Measurements from ENCODE around the gene ACOX1. TPM values are rescaled to one million over a fixed set of nuclear protein-coding genes. Genes with fewer than 3 reads are reported as not detected.
A peak's percentile ranks its signal among the peaks of the same experiment; 100 is the strongest.

ACOX1 gene
- total RNA-seq, 1 donor from 2014 or later, result 67.1 TPM

- ATAC-seq (no peak), DNase-seq (peak; percentile 35)
- TF ChIP-seq CTCF (IDR thresholded peaks at IDR 0.05), result no peak
- intact Hi-C loops (cut with DNase I), result no loop called here
- no peaks in the 10 kb centered on the region for H3K27me3 ChIP-seq (ENCODE audit: low read depth)
- H3K4me1 ChIP-seq, result peaks cover 5% of the 10 kb centered on the region
- no peaks in the 10 kb centered on the region for H3K9me3 ChIP-seq
- H3K27ac ChIP-seq, result no peak overlapping the region
- H3K4me3 ChIP-seq, result no peak overlapping the region
- peaks cover 13% of the 10 kb centered on the region for H3K36me3 ChIP-seq
Observed at GRCh38 chr17:75922173-75922961, 56.6 kb downstream of the ACOX1 start.

- H3K4me1 ChIP-seq, result no peaks in the 10 kb centered on the region
- H3K27me3 ChIP-seq (ENCODE audit: low read depth), result no peaks in the 10 kb centered on the region
- H3K36me3 ChIP-seq, result peaks cover 13% of the 10 kb centered on the region
- DNase-seq (no peak), ATAC-seq (no peak)
- H3K9me3 ChIP-seq, result no peaks in the 10 kb centered on the region
- TF ChIP-seq CTCF (IDR thresholded peaks at IDR 0.05), result no peak
- H3K4me3 ChIP-seq, result no peak overlapping the region
- no peak overlapping the region for H3K27ac ChIP-seq
- intact Hi-C loops (cut with DNase I), result no loop called here
Observed at GRCh38 chr17:75921596-75921995, 57.4 kb downstream of the ACOX1 start.

- no peak for TF ChIP-seq CTCF (IDR thresholded peaks at IDR 0.05)
Observed at GRCh38 chr17:75920045-75920560, 58.9 kb downstream of the ACOX1 start.

GRCh38 chr17:75919611-75920010 is 59.4 kb downstream of the ACOX1 start:
- no peaks in the 10 kb centered on the region for H3K27me3 ChIP-seq (ENCODE audit: low read depth)
- no peaks in the 10 kb centered on the region for H3K4me1 ChIP-seq
- ATAC-seq (no peak), DNase-seq (no peak)
- intact Hi-C loops (cut with DNase I), result no loop called here
- TF ChIP-seq CTCF (IDR thresholded peaks at IDR 0.05), result no peak
- H3K9me3 ChIP-seq, result no peaks in the 10 kb centered on the region
- H3K36me3 ChIP-seq, result peaks cover 7% of the 10 kb centered on the region
- H3K27ac ChIP-seq, result no peak overlapping the region
- H3K4me3 ChIP-seq, result no peak overlapping the region

More at GRCh38 chr17:75920045-75920560, 58.9 kb downstream of the ACOX1 start:
- no peak for ATAC-seq
- intact Hi-C loops (cut with DNase I), result no loop called here
- H3K27me3 ChIP-seq (ENCODE audit: low read depth), result no peaks in the 10 kb centered on the region
- DNase-seq, result no peak
- no peak overlapping the region for H3K4me3 ChIP-seq
- H3K27ac ChIP-seq, result no peak overlapping the region
- H3K36me3 ChIP-seq, result peaks cover 7% of the 10 kb centered on the region
- no peaks in the 10 kb centered on the region for H3K4me1 ChIP-seq
- no peaks in the 10 kb centered on the region for H3K9me3 ChIP-seq

- no peaks in the 10 kb centered on the region for H3K27me3 ChIP-seq (ENCODE audit: low read depth)
- H3K9me3 ChIP-seq, result no peaks in the 10 kb centered on the region
- no peak for ATAC-seq
- no peak for TF ChIP-seq CTCF (IDR thresholded peaks at IDR 0.05)
- peaks cover 13% of the 10 kb centered on the region for H3K36me3 ChIP-seq
- H3K27ac ChIP-seq, result no peak overlapping the region
- H3K4me1 ChIP-seq, result no peaks in the 10 kb centered on the region
- no peak overlapping the region for H3K4me3 ChIP-seq
- DNase-seq, result no peak
- intact Hi-C loops (cut with DNase I), result no loop called here
Observed at GRCh38 chr17:75917917-75918445, 61.0 kb downstream of the ACOX1 start.
